ENCODE data around the gene PPP1R13L.
"Not testable (repeated sequence)": the region's sequence is repeated elsewhere in the genome, so short reads cannot be mapped to it uniquely, and the experiment has no call there.

PPP1R13L gene

GRCh38 chr19:45348367-45349125 lies 56.3 kb downstream of the PPP1R13L start:
- DNase-seq (ENCODE audit: low read depth in 1 of 2, low spot score in 1 of 2) = no peak

DNA sequence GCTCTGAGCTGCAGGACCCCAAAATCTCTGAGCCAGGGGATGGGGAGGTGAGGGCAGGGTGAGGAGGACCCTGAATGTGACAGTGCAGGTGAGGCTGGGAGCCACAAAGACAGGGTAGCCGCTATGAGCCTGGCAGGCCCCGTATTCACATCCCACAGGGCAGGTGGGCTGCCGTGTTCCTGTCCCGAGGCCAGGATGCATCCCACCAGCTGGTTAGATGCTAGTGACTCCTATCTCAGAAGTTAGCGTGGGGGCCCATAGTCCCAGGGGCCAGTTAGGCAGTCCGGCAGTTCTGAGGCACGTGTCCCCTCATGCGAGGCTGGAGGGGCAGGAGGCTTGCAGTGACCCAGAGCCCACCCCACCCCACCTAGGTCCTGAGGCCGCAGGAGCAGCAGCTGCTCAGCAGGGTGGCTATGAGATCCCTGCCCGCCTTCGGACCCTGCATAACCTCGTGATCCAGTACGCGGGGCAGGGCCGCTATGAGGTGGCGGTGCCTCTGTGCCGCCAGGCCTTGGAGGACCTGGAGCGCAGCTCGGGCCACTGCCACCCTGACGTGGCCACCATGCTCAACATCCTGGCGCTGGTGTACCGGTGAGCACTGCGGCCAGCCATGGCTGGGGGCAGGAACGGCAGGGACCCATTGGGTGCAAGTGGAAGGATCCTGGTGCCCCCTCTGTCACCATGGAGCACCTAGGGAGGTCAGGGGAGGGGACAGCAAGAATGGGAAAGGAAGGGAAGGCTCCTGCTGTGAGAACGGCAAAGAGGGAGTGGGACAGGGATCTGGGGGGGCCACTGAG lies 57.1 kb downstream of the PPP1R13L start:
- DNase-seq (ENCODE audit: low read depth in 1 of 2, low spot score in 1 of 2) = no peak

- DNase-seq (ENCODE audit: low read depth in 1 of 2, low spot score in 1 of 2) = no peak
Observed at GRCh38 chr19:45346449-45346848, 58.4 kb downstream of the PPP1R13L start.

DNA sequence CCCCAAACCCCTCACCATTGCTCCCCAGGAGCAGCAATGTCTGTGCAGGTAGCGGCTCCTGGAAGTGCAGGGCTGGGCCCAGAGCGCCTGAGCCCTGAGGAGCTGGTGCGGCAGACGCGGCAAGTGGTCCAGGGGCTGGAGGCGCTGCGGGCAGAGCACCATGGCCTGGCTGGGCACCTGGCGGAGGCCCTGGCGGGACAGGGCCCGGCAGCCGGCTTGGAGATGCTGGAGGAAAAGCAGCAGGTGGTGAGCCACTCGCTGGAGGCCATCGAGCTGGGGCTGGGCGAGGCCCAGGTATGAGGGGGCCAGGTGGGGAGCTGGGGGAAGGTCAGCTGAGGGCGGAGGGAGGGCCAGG lies 59.4 kb downstream of the PPP1R13L start:
- DNase-seq (ENCODE audit: low read depth in 1 of 2, low spot score in 1 of 2) = no peak

DNA sequence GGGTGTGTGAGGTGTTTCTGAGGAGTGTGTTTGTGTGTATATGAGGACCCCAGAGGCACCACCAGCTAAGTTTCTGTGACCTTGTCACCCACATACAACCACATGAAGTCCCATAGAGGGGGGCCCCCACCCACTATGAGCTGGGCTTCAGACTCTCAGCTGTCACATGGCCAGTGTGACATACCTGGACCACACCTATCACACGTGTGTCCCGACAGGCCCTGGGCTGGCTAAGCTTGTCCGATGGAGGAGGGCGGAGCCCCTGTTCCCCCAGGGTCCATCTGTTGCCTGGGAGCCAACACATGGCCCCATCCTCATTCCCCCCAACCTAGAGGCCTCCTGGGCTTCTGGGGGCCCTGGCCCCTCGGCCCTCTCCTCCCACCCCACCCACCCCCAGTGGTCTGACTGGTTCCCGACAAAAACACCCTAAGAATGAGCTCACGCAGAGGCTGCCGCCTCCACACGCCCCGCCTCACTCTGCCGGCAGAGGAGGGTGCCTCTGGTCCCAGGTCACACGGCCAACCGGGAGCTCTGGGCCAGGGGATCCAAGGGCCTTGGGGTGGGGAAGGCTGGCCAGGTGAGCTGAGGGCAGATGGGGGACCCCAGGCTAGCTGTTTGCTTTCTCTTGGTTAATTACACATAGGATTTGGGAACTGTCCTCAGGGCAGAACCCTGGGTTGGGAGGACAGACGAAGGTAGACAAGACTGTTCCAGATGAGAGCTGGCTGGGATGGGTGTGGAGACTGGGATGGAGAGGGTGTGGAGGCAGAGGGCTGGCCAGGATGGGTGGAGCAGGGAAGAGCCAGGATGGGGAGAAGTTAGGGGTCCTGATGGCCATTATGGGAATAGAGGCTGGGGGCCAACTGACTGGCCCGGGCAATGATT lies 60.0 kb downstream of the PPP1R13L start:
- DNase-seq (ENCODE audit: low read depth in 1 of 2, low spot score in 1 of 2) = no peak

GRCh38 chr19:45342911-45343310 lies 62.0 kb downstream of the PPP1R13L start:
- no peak for DNase-seq (ENCODE audit: low read depth in 1 of 2, low spot score in 1 of 2)

DNA sequence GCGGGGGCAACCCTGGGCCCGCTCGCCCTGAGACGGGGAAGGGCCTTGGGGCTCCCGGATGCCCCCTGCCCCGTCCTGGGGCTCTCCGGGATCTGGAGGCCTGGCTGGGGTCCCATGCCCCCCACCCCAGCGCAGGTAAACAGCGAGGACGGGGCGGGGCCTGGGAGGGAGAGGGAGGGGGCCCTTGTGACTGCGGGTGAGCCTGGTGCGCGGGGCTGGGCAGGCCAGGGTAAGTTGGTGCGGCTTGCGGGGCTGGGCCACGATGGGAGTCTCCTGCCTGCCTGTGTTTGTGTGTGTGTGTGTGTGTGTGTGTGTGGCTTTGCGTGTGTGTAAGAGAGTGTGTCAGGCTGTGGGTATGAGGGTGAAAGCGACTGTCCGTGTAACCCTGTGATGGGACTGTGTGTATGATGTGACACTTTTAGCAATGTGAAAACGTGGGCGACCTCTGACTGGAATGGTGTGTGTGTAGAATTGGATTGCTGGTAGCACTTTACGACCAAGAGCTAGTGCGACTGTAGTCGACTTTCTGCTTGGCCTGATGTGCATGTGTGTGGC lies 63.9 kb downstream of the PPP1R13L start:
- no peak for DNase-seq (ENCODE audit: low read depth in 1 of 2, low spot score in 1 of 2)

- peak in 1 of 2 donors; percentile 22 for DNase-seq (ENCODE audit: low read depth in 1 of 2, low spot score in 1 of 2)
Observed at GRCh38 chr19:45340232-45340898, 64.5 kb downstream of the PPP1R13L start, which contains the start of gene KLC3. Gene KLC3 (plus strand): TSS chr19:45340750. CDS start chr19:45345542, 4,792 bp downstream.

GRCh38 chr19:45339629-45340028 lies 65.2 kb downstream of the PPP1R13L start:
- no peak for DNase-seq (ENCODE audit: low read depth in 1 of 2, low spot score in 1 of 2)

GRCh38 chr19:45336696-45337251 lies 68.1 kb downstream of the PPP1R13L start:
- DNase-seq (ENCODE audit: low read depth in 1 of 2, low spot score in 1 of 2) = no peak

DNA sequence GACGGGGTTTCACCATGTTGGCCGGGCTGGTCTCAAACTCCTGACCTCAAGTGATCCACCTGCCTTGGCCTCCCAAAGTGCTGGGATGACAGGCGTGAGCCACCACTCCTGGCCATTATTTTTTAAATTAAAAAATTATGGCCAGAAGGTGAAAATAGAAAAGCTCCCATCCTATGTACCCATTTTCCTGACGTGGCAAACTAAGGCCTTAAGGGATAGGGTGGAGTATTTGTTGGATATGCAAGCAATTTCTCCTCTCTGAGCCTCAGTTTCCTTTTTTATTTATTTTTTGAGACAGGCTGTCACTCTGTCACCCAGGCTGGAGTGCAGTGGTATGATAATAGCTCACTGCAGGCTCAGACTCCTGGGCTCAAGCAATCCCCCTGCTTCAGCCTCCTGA lies 70.0 kb downstream of the PPP1R13L start:
- DNase-seq (ENCODE audit: low read depth in 1 of 2, low spot score in 1 of 2) = not testable (repeated sequence)

- DNase-seq (ENCODE audit: low read depth in 1 of 2, low spot score in 1 of 2) = no peak
Observed at GRCh38 chr19:45333609-45334303, 71.1 kb downstream of the PPP1R13L start.

DNA sequence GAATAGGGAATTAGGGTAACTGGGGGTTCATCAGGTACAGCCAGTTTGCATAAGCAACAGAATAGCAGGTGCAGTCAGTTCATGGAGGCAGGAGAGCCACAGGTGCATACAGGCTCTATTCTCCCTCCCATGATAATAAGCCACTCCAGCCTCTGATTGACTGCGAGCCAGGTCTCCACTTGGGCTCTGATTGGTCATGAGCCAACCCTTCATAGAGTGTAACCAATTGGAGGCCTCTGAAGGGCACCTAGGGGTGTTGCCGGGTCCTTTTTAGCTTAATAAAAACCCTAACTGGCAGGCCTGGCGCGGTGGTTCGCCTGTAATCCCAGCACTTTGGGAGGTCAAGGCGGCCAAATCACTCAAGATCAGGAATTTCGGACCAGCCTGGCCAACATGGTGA lies 73.5 kb downstream of the PPP1R13L start:
- no peak for DNase-seq (ENCODE audit: low read depth in 1 of 2, low spot score in 1 of 2)
